Stimulated activated CD8-positive, alpha-beta memory T cell treated with anti-CD3 and anti-CD28 coated beads, Interleukin-12 subunit alpha, Interleukin-12 subunit beta, amount 100 ng/mL, for 24 hours (primary cell): Measurements from ENCODE around the gene ASZ1.
"Not testable (repeated sequence)": the region's sequence is repeated elsewhere in the genome, so short reads cannot be mapped to it uniquely, and the experiment has no call there.

ENCODE experiments used
- DNase-seq: peaks from one replicate; pipeline ENCODE4 v3.0.0-alpha.2; 2020; ENCODE audit errors: extremely low read depth

The ASZ1 gene, protein sequence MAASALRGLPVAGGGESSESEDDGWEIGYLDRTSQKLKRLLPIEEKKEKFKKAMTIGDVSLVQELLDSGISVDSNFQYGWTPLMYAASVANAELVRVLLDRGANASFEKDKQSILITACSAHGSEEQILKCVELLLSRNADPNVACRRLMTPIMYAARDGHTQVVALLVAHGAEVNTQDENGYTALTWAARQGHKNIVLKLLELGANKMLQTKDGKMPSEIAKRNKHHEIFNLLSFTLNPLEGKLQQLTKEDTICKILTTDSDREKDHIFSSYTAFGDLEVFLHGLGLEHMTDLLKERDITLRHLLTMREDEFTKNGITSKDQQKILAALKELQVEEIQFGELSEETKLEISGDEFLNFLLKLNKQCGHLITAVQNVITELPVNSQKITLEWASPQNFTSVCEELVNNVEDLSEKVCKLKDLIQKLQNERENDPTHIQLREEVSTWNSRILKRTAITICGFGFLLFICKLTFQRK

DNA sequence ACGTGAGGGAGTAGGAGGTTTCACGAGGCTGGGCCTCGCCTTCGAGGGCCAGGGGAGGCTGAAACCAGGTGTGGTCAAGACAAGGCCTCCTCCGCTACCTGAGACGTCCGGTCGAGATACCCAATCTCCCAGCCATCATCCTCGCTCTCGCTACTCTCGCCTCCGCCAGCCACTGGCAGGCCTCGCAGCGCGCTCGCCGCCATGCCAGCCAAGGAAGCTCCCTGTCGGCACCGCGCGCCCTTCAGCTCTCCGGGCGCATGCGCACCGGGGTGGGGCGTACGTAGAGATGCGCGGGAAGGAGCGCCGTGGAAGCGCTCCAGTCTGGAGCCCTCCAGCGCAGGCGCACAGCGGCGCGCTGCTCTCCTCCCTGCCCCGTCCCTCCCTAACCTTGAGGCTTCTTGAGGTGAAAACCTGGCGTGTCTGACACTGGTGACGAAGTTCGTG, at the start of gene ASZ1:
Gene ASZ1 (minus strand): TSS at position 236 of the 444 bp plus-strand sequence. CDS start 33 bp downstream, at position 203.
- DNase-seq = no peak

DNA sequence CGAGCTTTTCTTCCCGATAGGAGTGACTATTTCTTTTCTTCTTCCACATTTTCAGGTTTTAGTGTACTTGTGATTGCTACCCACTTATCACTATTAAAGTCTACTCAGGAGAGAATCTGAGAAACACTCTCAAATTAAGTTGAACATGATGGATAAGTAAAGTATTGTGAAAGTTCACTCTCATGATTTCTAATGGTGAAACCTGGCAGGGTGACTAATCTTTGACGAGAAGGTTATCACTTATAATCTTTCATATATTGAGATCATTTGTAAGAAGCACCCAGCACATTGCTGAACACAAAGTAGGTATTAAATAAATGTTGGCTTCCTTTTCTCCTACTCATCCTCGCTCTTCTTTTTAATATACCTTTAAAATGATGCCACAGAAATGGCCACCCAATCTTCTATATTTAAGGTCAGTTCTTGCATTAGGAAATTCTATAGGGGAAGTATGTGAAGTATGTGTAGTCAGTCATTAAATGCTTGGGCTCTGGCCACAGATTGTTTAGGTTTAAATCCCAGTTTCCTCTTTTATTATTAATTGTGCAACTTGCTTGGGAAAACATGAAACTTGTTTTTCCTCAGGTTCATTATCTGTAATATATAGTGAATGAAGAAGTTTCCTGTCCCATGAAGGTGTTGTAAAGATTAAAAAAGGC, 49.4 kb upstream of the ASZ1 start:
- DNase-seq = no peak

DNA sequence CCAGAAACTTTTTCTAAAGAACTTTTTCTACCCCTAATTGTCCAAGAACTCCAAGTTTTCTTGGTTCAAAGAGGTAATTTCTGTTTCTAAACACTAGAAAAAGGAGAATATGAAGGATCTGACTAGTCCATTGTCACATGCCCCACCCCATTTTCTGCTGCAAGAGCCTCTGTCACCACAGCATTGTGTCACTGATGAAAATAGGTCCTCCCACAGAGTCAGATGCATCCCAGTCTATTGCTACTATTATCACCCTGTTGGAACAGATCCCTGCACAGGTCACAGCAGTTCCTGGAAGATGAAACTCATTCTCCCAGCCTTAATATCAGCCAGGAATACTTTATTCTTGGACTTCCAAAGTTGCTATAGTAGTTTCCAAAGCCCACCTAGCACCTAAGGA, 45.0 kb upstream of the ASZ1 start:
- DNase-seq = no peak

DNA sequence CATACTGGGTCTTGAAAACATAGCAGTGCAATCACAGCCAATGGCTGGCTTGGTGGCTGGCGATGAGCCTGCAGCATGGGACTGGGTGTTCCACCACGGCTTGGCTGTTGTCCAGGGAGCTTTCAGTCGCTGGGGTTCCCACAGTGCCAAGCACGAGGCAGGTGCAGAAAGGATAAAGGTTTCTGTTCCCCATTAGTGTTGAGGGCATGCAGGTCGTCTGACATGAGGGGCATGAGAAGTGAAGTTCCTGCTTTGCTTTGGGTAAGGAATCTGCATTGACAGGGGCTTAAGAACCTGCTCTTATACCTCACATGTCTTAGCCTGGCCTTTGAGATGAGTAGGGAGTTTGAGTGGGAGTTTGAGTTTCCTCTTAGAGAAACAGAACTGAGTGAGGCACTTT, 43.5 kb upstream of the ASZ1 start:
- DNase-seq = no peak

DNA sequence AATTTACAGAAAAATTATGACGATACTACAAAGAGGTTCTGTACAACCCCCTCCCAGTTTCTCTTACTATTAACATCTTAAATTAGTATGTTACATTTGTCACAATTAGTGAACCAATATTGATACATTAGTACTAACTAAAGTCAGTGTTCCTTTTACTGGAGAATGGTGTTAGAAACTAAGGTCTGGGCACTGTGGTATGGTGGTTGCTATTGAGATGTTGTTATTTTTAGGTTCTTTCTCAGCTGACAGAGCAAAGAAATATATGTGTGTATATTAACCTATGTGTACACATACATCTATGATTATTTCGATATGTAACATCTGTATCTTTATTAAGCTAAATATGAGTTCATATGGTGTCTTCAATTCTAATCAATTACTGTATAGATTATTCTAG, 40.9 kb upstream of the ASZ1 start:
- DNase-seq = no peak

DNA sequence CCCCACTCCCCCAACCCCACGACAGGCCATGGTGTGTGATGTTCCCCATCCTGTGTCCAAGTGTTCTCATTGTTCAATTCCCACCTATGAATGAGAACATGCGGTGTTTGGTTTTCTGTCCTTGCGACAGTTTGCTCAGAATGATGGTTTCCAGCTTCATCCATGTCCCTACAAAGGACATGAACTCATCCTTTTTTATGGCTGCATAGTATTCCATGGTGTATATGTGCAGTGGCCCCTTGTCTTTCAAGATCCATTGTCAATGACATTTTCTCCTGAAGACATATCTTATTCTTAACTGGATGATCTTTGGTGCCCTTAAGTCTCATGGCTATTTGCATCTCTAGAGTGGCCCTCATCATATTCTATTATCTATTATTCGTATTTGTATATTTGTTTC, 33.5 kb upstream of the ASZ1 start:
- DNase-seq = not testable (repeated sequence)

DNA sequence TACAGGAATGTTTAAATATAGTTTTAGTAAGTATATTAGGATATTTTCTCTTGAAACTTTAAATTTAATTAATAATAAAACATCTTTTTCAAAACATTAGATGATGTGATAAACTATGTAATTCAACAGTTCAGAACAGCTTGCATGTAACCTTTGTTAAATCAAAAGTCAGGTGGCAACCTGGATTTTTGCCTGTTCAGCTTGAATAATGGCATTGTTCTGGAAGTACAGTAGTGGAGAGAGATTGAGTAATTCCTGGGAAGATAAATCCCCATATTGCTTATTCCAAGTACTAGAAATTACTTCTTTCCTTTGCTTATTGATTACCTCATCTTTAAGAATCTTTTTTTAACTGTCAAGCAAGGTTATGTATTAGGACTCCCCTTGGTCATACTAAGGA, 32.4 kb upstream of the ASZ1 start:
- no peak for DNase-seq

DNA sequence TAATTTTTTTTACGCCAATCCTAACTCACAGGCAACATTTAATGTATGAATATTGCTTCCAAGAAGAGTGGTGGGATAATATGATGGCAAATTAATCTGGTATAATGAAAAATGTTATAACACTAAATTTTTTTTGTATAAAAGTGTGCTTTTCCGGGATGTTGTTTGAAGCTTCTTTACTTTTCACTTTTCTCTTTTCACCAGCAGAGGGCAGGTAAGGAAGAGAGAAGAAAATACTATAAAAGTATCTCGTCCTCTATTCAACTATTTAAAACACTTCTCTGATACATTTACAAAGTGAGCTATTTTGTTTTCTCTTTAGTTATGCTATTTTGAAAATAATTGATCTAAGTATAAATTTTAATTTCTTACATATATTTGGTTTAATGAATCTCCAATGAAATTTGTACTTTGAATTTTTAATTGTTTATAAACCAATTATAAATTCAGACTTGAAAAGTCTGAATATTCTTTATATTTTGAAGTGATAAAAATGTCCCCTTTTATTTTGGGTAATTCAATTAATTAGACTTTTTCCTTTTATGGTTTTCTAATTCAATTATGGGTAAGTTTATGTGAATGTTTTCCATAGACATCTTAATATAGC, 31.8 kb upstream of the ASZ1 start:
- no peak for DNase-seq

DNA sequence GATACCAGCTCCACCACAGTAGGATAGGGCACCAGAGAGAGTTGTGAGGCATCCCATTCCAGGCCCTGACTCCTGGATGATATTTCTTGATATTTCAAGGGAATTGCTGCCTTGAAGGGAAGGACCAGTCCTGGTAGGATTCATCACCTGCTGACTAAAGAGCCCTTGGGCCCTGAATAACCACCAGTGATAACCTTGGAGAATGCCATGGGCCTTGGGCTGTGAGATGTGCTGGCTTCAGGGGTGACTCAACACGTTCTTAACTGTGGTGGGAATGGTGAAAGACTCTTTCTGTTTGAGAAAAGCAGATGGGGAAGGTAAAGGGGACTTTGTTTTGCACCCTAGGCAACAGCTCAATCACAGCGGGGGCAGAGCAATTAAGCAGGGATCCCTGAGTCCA, 21.4 kb upstream of the ASZ1 start:
- no peak for DNase-seq

DNA sequence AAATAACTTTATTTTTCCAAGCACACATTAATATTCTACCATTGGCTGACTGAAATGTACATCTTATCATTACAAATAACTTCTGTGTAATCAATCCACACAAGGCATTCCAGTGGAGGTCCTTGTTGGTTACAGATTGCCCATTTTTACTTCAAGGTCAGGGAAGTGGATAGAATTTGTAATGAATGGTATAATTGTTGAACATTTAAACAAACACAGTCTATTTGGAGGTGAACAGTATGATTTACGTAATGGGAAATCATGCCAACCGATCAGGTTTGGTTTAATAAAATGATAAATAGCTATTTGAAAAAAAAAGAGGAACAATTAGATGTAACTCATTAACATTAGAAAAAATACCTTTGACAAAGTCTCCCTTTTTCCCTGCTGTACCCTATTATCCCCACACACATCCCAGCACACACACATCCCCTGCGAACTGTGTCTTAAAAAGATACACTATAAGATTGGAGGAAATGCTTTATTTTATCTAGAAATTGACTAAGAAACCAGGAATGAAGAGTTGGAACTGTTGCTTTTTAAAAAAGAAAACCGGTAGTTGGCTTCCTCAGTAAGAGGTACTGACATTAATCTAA, 19.0 kb upstream of the ASZ1 start:
- DNase-seq = no peak

DNA sequence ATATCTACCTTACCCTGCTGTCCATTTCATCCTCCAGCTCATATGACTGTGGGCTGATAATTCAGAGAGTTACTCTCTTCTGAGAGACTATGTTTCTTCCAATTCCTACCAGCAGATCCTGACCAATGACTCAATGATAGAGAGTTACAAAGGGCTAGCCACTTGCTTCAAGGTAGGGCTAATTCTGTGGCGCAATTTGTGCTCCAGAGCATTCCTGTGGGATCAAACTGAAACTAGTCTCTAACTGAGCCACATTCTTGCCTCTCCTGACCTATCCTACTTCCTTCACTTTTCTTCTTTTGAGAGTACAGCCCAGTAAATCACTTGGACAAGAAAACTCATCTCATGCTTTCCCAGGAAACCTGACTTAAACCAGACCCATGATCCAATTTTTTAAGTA, 17.9 kb upstream of the ASZ1 start:
- no peak for DNase-seq

DNA sequence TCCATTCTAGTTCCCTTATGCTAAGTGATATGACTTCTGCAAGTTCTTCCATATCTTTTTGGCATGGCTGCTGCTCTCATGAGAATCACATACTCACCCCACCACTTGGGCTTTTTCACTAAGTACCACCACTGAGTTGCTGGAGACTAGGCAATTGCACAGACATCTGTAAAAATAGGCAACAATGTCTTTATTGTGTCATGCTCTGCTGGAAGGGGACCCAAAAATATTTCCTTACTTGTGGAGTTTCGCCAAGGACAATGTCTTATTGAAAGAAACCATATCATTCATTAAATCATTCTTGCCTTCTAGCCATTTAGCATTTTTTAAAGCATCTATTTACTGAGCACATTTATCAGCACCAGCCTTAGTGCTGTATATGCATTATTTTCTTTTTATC, 17.4 kb upstream of the ASZ1 start:
- no peak for DNase-seq

DNA sequence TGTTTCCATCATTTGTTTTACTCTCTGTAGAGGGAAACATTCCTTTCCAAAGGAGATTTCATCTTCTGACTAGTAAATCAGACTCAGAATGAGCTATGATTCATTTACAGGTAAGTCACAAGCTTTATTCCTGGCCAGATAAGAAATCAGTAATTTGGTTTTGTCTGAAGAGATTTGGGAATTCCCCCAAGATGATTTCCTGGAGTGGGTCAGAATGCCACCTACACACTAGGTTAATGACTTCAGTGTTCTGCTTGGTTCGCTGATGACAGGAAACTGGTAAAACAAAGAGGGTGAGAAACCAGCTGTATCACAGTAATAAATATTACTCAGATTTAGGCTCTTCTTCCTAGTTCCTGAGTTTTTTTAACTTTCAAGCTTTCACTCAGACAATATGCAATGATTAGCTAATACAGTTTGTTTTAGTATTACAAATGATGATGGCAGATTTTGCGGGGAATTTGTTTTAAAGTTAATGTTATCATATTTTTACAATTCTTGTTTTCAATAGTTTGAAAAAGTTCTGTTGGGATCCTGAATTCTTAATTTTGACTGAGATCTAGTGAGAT, 8.3 kb upstream of the ASZ1 start:
- no peak for DNase-seq

DNA sequence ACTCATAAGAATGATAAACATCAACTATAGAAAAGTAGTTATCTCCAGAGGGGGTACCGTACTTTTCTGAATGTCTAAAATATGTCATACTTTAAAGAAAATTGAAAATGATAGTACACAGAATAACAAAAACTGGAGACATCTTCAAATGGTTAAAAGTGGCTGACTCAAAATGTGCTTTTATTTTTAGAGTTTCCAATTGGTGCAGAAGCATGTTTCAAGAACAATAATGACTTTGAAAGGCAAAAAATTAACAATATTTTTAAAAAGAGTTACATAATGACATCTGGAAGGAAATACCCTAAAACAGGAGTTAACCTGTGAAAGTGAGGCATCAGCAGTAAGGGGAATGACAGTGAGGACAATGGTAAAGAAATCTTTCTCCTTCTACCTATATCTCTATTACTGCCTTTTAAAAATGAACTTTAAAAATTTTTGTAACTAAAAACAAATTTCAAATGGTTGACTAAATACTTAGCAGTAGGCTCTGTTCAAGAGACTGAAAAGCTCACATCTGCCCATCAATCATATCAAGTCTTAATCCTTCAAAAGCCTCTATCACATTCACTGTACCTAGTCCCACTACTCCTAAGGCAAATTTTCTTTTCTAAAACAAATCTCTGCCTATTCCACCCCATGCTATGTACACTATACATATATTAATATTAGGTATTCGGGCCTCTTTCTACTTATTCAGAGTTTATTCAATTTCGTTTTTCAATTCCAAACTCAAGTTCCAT, 3.0 kb downstream of the ASZ1 start:
- DNase-seq = no peak

DNA sequence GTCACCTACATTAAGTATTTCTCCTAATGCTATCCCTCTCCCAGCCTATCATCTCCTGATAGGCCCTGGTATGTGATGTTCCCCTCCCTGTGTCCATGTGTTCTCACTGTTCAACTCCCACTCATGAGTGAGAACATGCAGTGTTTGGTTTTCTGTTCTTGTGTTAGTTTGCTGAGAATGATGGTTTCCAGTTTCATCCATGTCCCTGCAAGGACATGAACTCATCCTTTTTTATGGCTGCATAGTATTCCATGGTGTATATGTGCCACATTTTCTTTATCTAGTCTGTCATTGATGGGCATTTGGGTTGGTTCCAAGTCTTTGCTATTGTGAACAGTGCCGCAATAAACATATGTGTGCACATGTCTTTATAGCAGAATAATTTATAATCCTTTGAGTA, 12.7 kb downstream of the ASZ1 start:
- DNase-seq = not testable (repeated sequence)

DNA sequence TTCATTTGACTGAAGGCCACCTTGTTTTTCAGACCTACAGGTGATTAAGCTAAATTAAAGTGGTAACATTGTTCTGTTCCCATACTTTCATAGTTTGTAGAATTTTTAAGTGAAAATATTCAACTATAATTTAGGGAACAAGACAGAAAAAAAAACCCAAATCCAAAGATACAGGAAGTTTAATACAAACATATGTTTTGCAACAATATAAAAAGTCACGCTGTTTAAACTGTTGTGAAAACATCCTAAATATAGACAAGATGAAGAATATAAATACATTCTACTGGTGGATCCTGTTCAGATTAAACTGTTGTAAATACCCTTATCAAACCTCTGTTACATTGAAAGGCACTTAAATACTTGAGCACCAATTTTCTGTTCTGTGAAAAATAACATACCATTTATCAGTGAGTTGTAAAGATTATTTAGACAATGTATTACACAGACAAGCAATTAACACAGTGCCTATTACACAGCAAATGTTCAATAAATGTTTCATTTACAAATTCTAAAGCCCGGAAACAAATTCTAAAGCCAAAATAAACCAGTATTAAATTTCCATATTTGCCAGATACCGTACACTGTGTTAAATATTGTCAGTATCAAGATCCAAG, 14.2 kb downstream of the ASZ1 start:
- DNase-seq = no peak

DNA sequence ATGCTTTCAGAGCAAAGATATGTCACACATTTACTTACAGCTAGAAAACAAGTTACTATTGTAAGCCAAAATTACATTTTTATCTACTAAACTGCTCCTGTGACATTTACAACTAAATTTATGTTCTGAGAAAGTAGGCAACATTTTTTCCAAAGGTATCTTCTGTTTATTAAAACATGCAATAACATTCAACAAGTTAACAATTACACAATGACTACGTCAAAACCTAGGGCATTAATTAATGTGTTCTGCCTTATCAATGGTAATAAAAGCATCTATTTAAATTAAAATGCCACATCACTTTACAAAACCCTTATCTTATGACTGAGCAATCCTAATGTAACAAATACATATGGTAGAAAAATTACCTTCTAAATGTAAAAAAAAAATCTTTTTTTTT, 14.9 kb downstream of the ASZ1 start:
- DNase-seq = no peak

DNA sequence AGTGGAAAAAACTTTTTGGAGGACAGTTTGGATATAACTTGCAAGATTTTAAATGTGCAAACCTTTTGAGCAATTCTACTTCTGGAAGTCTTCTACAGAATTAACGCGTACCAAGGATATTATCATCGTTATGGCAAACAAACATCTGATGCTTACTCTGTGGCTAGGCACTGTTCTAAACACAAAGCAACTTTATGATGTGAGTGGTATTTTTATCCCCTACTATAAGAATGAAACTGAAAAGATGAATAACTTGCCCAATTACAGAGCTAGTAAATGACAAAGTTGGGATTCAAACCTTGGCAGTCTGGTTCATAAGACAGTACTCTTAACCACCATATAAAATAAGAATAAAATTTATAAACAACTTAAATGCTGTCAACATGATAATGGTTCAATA, 15.8 kb downstream of the ASZ1 start:
- DNase-seq = no peak

DNA sequence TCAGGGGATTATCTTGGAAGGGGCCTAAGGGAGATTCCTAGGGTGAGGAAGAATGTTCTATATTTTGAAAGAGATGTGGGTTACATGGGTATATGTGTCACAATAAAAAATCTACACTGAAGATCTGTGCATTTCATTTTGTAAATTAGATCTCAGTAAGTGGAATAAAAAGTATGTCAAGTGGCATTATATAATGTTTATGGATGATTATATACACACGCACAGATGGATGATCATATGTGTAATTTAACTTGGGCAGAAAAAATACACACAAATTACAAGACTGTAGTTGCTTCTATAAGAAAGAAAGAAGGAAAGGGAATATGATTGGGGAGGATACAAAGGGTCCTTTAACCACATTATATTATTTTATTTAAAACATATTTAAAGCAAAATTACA, 18.5 kb downstream of the ASZ1 start:
- no peak for DNase-seq

DNA sequence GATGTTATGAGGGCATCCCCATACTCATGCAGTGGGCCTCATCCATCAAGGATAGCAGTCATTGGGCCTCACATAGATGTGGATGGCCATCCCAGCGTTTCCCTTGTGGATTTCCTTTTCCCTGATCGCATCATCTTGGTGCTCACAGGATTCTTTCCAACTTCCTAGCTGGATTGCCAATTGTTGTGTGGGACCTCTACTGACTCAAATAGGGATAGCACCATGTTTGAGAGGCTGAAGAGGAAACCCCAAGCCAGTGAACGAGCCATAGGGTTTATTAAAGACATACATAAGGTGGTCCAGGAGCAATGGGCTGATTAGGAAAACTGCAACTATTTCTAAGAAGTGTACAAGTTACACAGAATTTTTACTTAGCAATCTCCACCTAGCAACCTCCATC, 21.8 kb downstream of the ASZ1 start:
- DNase-seq = no peak

DNA sequence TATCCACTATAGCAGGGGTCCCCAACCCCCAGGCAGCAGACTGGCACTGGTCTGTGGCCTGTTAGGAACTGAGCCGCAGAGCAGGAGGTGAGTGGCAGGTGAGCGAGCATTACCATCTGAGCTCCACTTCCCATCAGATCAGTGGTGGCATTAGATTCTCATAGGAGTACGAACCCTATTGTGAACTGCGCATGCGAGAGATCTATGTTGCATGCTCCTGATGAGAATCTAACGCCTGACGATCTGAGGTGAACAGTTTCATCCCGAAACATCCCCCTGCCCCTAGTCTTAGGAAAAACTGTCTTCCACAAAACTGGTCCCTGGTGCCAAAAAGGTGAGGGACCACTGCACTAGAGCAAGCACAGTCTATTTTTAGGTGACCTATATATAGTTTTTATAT, 23.6 kb downstream of the ASZ1 start:
- DNase-seq = no peak
